ENCODE results near the gene FGA. TPM values are rescaled to one million over a fixed set of nuclear protein-coding genes. Genes with fewer than 3 reads are reported as not detected.

The FGA gene
- total RNA-seq, 1 experiment from 2014 or later, result not detected

DNA sequence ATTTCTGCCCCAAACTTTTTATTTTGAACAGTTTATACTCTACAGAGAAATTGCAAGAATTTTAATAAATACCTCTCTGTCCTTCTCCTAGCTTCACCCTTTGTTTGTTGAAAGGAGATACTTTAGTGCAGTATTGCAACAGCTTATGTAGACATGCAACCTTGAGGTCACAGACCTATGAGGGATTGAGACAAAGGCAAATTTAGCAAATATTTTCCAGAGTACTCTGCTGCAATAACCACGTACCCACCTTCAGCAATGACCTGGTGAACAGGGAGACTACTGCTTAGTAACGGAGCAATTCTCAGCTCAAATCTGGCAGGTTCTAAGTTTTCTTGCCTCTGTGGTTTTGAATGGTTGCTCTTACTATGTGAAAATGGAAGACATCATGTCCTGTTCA, 13.2 kb downstream of the FGA start:
- Mint-ChIP-seq H3K27ac (ENCODE audit: unreplicated experiment) (no peak overlapping the region), H3K36me3 (ENCODE audit: insufficient read depth, unreplicated experiment) (no peaks in the 10 kb centered on the region), H3K4me1 (ENCODE audit: low read depth, unreplicated experiment) (no peaks in the 10 kb centered on the region), H3K9me3 (ENCODE audit: low read depth, unreplicated experiment) (no peaks in the 10 kb centered on the region), H3K4me3 (ENCODE audit: low read depth, unreplicated experiment) (no peak overlapping the region), H3K27me3 (ENCODE audit: unreplicated experiment) (no peaks in the 10 kb centered on the region)
- DNase-seq, result no peak
- CTCF ChIA-PET, result interaction anchor here (1.1 kb wide), 1 partner anchor 41 kb away, joined by 3 read pairs; no protein-coding TSS in a partner anchor
- intact Hi-C loops (cut with micrococcal nuclease; ENCODE audit: unreplicated experiment), result no loop called here
- TF ChIP-seq CTCF (IDR thresholded peaks at IDR 0.05; ENCODE audit: unreplicated experiment), result no peak
- no TSS peak for BruUV-seq (replicated peaks)

DNA sequence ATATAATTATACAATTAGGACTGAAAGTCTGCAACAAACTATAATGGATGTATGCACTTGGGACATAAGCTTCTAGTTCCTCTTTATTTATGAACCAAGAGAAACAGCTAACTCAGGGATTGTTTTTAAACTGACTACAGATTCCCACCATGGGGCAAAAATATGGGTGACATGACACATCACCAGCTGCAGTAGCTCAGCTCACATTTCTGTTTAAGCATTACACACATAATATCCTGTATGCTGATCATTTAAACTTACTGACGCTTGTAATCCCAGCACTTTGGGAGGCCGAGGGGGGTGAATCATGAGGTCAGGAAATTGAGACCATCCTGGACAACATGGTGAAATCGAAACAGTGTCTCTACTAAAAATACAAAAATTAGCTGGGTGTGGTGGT, 16.2 kb downstream of the FGA start:
- BruUV-seq (replicated peaks), result no TSS peak
- CTCF ChIA-PET, result no interaction called here
- no peaks in the 10 kb centered on the region for H3K4me1 Mint-ChIP-seq (ENCODE audit: low read depth, unreplicated experiment)
- TF ChIP-seq CTCF (IDR thresholded peaks at IDR 0.05; ENCODE audit: unreplicated experiment), result no peak
- H3K4me3 Mint-ChIP-seq (ENCODE audit: low read depth, unreplicated experiment), result no peak overlapping the region
- intact Hi-C loops (cut with micrococcal nuclease; ENCODE audit: unreplicated experiment), result no loop called here
- no peaks in the 10 kb centered on the region for H3K36me3 Mint-ChIP-seq (ENCODE audit: insufficient read depth, unreplicated experiment)
- DNase-seq, result no peak
- H3K27me3 Mint-ChIP-seq (ENCODE audit: unreplicated experiment), result no peaks in the 10 kb centered on the region
- no peak overlapping the region for H3K27ac Mint-ChIP-seq (ENCODE audit: unreplicated experiment)
- no peaks in the 10 kb centered on the region for H3K9me3 Mint-ChIP-seq (ENCODE audit: low read depth, unreplicated experiment)

DNA sequence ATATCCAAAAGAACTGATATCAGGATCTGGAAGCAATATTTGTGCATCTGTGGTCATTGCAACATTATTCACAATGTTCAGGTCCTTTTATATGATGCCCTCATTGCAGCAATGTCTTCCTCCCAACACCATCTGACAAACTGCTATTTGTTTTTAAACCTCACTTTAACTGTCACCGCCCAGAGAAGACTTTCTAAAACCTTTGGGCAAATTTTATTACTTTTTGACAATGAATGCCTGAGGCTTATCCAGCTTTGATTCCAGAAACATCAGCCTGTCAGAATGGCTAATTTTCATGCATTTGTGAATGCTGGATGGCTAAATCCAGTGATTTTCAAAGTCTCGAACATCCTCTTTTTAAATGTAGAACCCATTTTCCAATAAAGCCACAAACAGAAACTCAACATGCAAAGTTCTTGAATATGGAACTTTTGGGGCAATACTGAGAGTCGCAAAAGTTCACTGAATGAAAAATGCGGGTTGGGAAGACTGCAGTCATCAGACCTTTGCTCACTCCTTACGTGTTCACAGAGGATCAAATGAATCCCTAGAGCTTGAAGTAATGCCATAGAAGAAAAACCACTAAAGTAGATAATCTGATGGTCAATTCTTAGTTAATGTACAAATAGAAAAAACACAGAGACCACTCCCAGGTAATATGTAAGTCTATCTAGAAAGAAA, 17.2 kb downstream of the FGA start:
- H3K27me3 Mint-ChIP-seq (ENCODE audit: unreplicated experiment), result no peaks in the 10 kb centered on the region
- TF ChIP-seq CTCF (IDR thresholded peaks at IDR 0.05; ENCODE audit: unreplicated experiment), result no peak
- CTCF ChIA-PET, result no interaction called here
- intact Hi-C loops (cut with micrococcal nuclease; ENCODE audit: unreplicated experiment), result no loop called here
- H3K27ac Mint-ChIP-seq (ENCODE audit: unreplicated experiment), result no peak overlapping the region
- BruUV-seq (replicated peaks), result no TSS peak
- no peak for DNase-seq
- H3K9me3 Mint-ChIP-seq (ENCODE audit: low read depth, unreplicated experiment), result no peaks in the 10 kb centered on the region
- no peaks in the 10 kb centered on the region for H3K36me3 Mint-ChIP-seq (ENCODE audit: insufficient read depth, unreplicated experiment)
- no peak overlapping the region for H3K4me3 Mint-ChIP-seq (ENCODE audit: low read depth, unreplicated experiment)
- H3K4me1 Mint-ChIP-seq (ENCODE audit: low read depth, unreplicated experiment), result no peaks in the 10 kb centered on the region

GRCh38 chr4:154569584-154569983, 21.0 kb downstream of the FGA start:
- no peaks in the 10 kb centered on the region for H3K9me3 Mint-ChIP-seq (ENCODE audit: low read depth, unreplicated experiment)
- intact Hi-C loops (cut with micrococcal nuclease; ENCODE audit: unreplicated experiment), result no loop called here
- CTCF ChIA-PET, result no interaction called here
- H3K4me1 Mint-ChIP-seq (ENCODE audit: low read depth, unreplicated experiment), result no peaks in the 10 kb centered on the region
- no peak overlapping the region for H3K4me3 Mint-ChIP-seq (ENCODE audit: low read depth, unreplicated experiment)
- no TSS peak for BruUV-seq (replicated peaks)
- TF ChIP-seq CTCF (IDR thresholded peaks at IDR 0.05; ENCODE audit: unreplicated experiment), result no peak
- no peak overlapping the region for H3K27ac Mint-ChIP-seq (ENCODE audit: unreplicated experiment)
- DNase-seq, result no peak
- H3K36me3 Mint-ChIP-seq (ENCODE audit: insufficient read depth, unreplicated experiment), result no peaks in the 10 kb centered on the region
- H3K27me3 Mint-ChIP-seq (ENCODE audit: unreplicated experiment), result no peaks in the 10 kb centered on the region
